Thyroid gland (tissue), 4 donors: Measurements from ENCODE around the gene PHETA2.
"Not testable (repeated sequence)": the region's sequence is repeated elsewhere in the genome, so short reads cannot be mapped to it uniquely, and the experiment has no call there.

ENCODE experiments used
- POLR2A ChIP-seq, 2 donors: fragments of 450-650 bp; IDR thresholded peaks; one replicate each; pipeline ENCODE4 v1.6.1; 2017; ENCODE audit warnings: antibody characterized with exemption in 2 of 2, mild to moderate bottlenecking in 2 of 2, moderate library complexity in 1 of 2
- TF ChIP-seq, protein P1 (sequence below), 6 experiments: fragments of 200-600 bp in 3 of 6; fragments of 450-650 bp in 3 of 6; sonication (generic) in 3 of 6; IDR thresholded peaks; one replicate each; pipeline ENCODE4 v1.5.1; 2016 to 2019; ENCODE audit warnings: antibody characterized with exemption in 6 of 6, mild to moderate bottlenecking in 2 of 6, inconsistent platforms in 1 of 6, moderate library complexity in 1 of 6

- TF ChIP-seq, protein P1, sequence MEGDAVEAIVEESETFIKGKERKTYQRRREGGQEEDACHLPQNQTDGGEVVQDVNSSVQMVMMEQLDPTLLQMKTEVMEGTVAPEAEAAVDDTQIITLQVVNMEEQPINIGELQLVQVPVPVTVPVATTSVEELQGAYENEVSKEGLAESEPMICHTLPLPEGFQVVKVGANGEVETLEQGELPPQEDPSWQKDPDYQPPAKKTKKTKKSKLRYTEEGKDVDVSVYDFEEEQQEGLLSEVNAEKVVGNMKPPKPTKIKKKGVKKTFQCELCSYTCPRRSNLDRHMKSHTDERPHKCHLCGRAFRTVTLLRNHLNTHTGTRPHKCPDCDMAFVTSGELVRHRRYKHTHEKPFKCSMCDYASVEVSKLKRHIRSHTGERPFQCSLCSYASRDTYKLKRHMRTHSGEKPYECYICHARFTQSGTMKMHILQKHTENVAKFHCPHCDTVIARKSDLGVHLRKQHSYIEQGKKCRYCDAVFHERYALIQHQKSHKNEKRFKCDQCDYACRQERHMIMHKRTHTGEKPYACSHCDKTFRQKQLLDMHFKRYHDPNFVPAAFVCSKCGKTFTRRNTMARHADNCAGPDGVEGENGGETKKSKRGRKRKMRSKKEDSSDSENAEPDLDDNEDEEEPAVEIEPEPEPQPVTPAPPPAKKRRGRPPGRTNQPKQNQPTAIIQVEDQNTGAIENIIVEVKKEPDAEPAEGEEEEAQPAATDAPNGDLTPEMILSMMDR (IDR thresholded peaks at IDR 0.05), result not testable (repeated sequence)
- TF ChIP-seq POLR2A (IDR thresholded peaks at IDR 0.05), result not testable (repeated sequence)
Measured at GRCh38 chr22:42071508-42071907, 2.5 kb upstream of the PHETA2 start.
